Measurements from ENCODE around the gene PCDHGB5.
A peak's percentile ranks its signal among the peaks of the same experiment; 100 is the strongest.

Gene PCDHGB5

DNA sequence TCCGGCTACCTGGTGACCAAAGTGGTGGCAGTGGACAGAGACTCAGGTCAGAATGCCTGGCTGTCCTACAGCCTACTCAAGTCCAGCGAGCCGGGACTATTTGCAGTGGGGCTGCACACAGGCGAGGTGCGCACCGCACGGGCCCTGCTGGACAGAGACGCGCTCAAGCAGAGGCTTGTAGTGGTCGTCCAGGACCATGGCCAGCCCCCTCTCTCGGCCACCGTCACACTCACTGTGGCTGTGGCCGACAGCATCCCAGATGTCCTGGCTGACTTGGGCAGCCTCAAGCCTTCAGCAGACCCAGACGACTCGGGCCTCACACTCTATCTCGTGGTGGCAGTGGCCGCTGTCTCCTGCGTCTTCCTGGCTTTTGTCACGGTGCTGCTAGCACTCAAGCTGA, 40.8 kb upstream of the PCDHGB5 start:
- H3K27me3 ChIP-seq = no peaks in the 10 kb centered on the region
- peaks cover 51% of the 10 kb centered on the region for H3K36me3 ChIP-seq
- TF ChIP-seq, protein P1, sequence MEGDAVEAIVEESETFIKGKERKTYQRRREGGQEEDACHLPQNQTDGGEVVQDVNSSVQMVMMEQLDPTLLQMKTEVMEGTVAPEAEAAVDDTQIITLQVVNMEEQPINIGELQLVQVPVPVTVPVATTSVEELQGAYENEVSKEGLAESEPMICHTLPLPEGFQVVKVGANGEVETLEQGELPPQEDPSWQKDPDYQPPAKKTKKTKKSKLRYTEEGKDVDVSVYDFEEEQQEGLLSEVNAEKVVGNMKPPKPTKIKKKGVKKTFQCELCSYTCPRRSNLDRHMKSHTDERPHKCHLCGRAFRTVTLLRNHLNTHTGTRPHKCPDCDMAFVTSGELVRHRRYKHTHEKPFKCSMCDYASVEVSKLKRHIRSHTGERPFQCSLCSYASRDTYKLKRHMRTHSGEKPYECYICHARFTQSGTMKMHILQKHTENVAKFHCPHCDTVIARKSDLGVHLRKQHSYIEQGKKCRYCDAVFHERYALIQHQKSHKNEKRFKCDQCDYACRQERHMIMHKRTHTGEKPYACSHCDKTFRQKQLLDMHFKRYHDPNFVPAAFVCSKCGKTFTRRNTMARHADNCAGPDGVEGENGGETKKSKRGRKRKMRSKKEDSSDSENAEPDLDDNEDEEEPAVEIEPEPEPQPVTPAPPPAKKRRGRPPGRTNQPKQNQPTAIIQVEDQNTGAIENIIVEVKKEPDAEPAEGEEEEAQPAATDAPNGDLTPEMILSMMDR (IDR thresholded peaks at IDR 0.05; ENCODE audit: low read depth, low read length) = no peak
- H3K4me1 ChIP-seq = no peaks in the 10 kb centered on the region
- peaks cover 15% of the 10 kb centered on the region for H3K9me3 ChIP-seq
- no peak overlapping the region for H3K4me3 ChIP-seq (ENCODE audit: low read depth, low read length)
- no peak for DNase-seq

DNA sequence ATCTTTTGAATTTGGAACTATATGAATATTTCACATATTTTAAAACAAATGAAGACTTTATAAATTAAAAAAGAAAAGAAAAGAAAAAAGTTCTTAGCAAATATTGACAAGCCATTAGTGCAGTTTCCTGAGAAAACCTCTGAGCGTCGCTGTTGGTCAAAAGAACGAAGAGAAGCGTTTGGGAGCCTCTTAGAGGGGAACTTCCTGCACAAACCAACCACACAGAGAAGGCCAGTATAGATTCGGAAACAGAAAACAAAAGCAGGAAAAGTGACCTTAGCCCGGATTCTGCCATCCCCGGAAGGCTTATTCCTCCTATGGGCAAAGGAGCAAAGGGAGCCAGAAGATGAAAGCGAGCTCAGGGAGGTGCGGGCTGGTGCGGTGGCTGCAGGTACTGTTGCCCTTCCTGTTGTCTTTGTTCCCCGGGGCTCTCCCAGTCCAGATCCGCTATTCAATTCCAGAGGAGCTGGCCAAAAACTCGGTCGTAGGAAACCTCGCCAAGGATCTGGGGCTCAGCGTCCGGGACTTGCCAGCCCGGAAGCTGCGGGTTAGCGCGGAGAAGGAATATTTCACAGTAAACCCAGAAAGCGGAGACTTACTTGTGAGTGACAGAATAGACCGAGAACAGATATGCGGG, 37.8 kb upstream of the PCDHGB5 start, which contains the start of gene PCDHGB2:
Gene PCDHGB2, plus strand, starts transcription at position 205 of the 637 bp plus-strand sequence. Its CDS starts 142 bp downstream, at position 347.
- Histone ChIP-seq H3K36me3 (peaks cover 58% of the 10 kb centered on the region), H3K4me1 (no peaks in the 10 kb centered on the region), H3K9me3 (peaks cover 12% of the 10 kb centered on the region), H3K27me3 (no peaks in the 10 kb centered on the region), H3K4me3 (ENCODE audit: low read depth, low read length) (no peak within 1 kb of the TSS)
- no peak for DNase-seq
- TF ChIP-seq, protein P1 (IDR thresholded peaks at IDR 0.05; ENCODE audit: low read depth, low read length) = peak; percentile 54

DNA sequence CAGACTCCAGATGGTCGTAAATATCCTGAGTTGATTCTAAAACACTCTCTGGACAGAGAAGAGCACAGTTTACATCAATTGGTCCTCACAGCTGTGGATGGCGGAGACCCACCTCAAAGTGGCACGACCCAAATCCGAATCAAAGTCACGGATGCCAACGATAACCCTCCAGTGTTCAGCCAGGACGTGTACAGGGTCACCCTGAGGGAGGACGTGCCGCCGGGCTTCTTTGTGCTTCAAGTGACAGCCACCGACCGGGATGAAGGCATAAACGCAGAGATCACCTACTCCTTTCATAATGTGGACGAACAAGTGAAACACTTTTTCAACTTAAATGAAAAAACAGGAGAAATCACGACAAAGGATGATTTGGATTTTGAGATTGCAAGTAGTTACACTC, 37.1 kb upstream of the PCDHGB5 start:
- no peak for DNase-seq
- Histone ChIP-seq H3K9me3 (peaks cover 7% of the 10 kb centered on the region), H3K4me1 (no peaks in the 10 kb centered on the region), H3K4me3 (ENCODE audit: low read depth, low read length) (no peak overlapping the region), H3K27me3 (no peaks in the 10 kb centered on the region), H3K36me3 (peaks cover 56% of the 10 kb centered on the region)
- TF ChIP-seq, protein P1 (IDR thresholded peaks at IDR 0.05; ENCODE audit: low read depth, low read length) = no peak

DNA sequence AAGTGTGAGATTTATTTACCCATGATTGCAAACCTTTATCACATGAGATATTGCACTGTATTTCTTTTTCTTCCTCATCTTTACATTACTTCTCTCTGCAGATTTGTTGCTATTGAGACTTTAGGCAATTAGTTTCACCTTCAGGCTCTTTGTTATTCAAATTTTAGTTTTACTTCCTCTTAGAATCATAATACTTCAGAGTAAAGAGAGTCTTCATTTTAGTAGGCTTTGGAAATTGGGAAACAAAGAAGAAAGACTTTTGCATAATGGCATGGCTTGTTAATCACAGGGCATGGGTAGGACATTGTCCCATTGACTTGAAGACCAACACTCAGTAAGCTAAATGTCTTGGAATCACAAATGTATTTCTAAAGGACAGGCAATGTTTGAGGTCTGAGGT, 35.0 kb upstream of the PCDHGB5 start:
- Histone ChIP-seq H3K4me3 (ENCODE audit: low read depth, low read length) (no peak overlapping the region), H3K9me3 (peaks cover 5% of the 10 kb centered on the region), H3K27me3 (no peaks in the 10 kb centered on the region), H3K36me3 (peaks cover 44% of the 10 kb centered on the region), H3K4me1 (no peaks in the 10 kb centered on the region)
- TF ChIP-seq, protein P1 (IDR thresholded peaks at IDR 0.05; ENCODE audit: low read depth, low read length) = no peak
- no peak for DNase-seq

DNA sequence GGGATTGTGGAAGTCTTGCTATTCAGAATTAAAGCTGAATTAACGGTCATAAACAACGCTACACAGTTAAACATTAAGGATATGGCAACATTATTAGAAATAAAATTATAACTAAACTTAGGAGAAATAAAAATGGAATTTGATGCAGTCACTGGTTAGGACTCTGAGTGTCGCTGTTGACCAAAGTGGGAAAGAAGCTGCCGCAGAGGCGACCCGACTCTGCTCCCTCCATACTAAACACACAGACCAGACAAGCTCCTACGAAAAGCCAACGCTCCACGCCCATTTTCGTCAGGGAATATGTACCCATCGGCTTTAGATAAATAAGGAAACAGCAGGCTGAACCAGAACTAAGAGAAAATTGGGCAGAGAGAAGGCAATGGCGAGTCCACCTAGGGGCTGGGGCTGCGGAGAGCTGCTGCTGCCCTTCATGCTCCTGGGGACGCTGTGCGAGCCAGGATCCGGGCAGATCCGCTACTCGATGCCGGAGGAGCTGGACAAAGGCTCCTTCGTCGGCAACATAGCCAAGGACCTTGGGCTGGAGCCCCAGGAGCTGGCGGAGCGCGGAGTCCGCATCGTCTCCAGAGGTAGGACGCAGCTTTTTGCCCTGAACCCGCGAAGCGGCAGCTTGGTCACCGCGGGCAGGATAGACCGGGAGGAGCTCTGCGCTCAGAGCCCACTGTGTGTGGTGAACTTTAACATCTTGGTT, 33.6 kb upstream of the PCDHGB5 start, which contains the start of gene PCDHGA5:
Gene PCDHGA5, plus strand, starts transcription at position 211 of the 709 bp plus-strand sequence. Its CDS starts 169 bp downstream, at position 380.
- H3K4me3 ChIP-seq (ENCODE audit: low read depth, low read length) = no peak within 1 kb of the TSS
- no peak for DNase-seq
- no peaks in the 10 kb centered on the region for H3K27me3 ChIP-seq
- peaks cover 42% of the 10 kb centered on the region for H3K36me3 ChIP-seq
- no peaks in the 10 kb centered on the region; the same call in none of the 2 replicates for H3K9me3 ChIP-seq
- TF ChIP-seq, protein P1 (IDR thresholded peaks at IDR 0.05; ENCODE audit: low read depth, low read length) = 0 out of 2 replicates have a peak, but pooled peaks have one; percentile 6
- H3K4me1 ChIP-seq = no peaks in the 10 kb centered on the region
